K562 (cell line): ENCODE measurements around the gene IGF2R. TPM values are rescaled to one million over a fixed set of nuclear protein-coding genes. Genes with fewer than 3 reads are reported as not detected.
"Not testable (repeated sequence)": the region's sequence is repeated elsewhere in the genome, so short reads cannot be mapped to it uniquely, and the experiment has no call there.

Source experiments
- ATAC-seq: fragments of 200-7000 bp; cut with Tn5 transposase; 3 replicates; pipeline ENCODE4 v1.9.1; 2020; ENCODE audit warnings: moderate library complexity
- BruUV-seq: library from RNA; stranded (reverse); fragments of 400-500 nt; replicated peaks from 2 replicates; lab custom pipeline; 2021; lab: Mats Ljungman, UMichigan
- CTCF ChIA-PET: fragments of 300-600 bp; formaldehyde crosslinking; extraction: SDS; loops from one replicate; lab custom pipeline; 2021; ENCODE audit warnings: low intra/inter-chr PET ratio; lab: Yijun Ruan, JAX
- POLR2A ChIA-PET: fragments of 300-600, 350-650 bp; sonication (Branson Sonifier 250); formaldehyde crosslinking; extraction: SDS; loops from one replicate; lab custom pipeline; 2021; ENCODE audit warnings: antibody characterized with exemption, inconsistent platforms; lab: Yijun Ruan, JAX
- DNase-seq, 4 experiments: peaks; one replicate each; pipeline versions ENCODE4 v3.0.0 to v3.0.0-alpha.2; 2011 to 2018; ENCODE audit warnings: low spot score in 3 of 4, mixed read lengths in 3 of 4; ENCODE audit errors: extremely low read depth in 1 of 4
- FAIRE-seq: peaks from 2 replicates; lab custom pipeline; 2011; peaks lifted over from hg19 to GRCh38; lab: Jason Lieb, UNC
- H2AFZ ChIP-seq: 2 replicates; pipeline ENCODE4 v1.6.0; 2011; ENCODE audit warnings: low read depth, low read length, control low read depth, inconsistent platforms
- H3K27ac ChIP-seq: fragments of 200-600 bp; 3 replicates; pipeline ENCODE4 v1.8.0; 2011; ENCODE audit warnings: low read depth, mild to moderate bottlenecking, control low read depth, inconsistent platforms, low read length, moderate library complexity, mixed read lengths; ENCODE audit errors: extremely low read depth
- H3K27me3 ChIP-seq, 2 experiments: fragments of 300-600 bp in 1 of 2; 2 replicates in 1 of 2; 3 replicates in 1 of 2; pipeline versions ENCODE4 v1.6.0 to v1.8.0; 2011; ENCODE audit warnings: inconsistent platforms in 2 of 2, low read length in 2 of 2, mild to moderate bottlenecking in 1 of 2, mixed read lengths in 1 of 2, moderate library complexity in 1 of 2; ENCODE audit not compliant: control insufficient read depth in 2 of 2, insufficient read depth in 2 of 2
- H3K36me3 ChIP-seq: fragments of 300-600 bp; 3 replicates; pipeline ENCODE4 v1.8.0; 2011; ENCODE audit warnings: mild to moderate bottlenecking, low read length, inconsistent platforms; ENCODE audit not compliant: control insufficient read depth, insufficient read depth
- H3K4me1 ChIP-seq, 2 experiments: fragments of 200-600 bp in 1 of 2; replicated peaks in 1 of 2; 2 replicates in 1 of 2; 3 replicates in 1 of 2; pipeline versions ENCODE4 v1.5.1 to v1.8.0; 2011; ENCODE audit warnings: inconsistent platforms in 2 of 2, low read length in 2 of 2, mild to moderate bottlenecking in 1 of 2, mixed read lengths in 1 of 2, moderate library complexity in 1 of 2; ENCODE audit not compliant: control insufficient read depth in 2 of 2, insufficient read depth in 2 of 2
- H3K4me2 ChIP-seq: 2 replicates; pipeline ENCODE4 v1.6.1; 2011; ENCODE audit warnings: low read length, control low read depth, inconsistent platforms, mixed read lengths; ENCODE audit not compliant: insufficient read depth
- H3K4me3 ChIP-seq: fragments of 200-600 bp; sonication (generic), shearing (Covaris generic); 2 replicates; pipeline ENCODE4 v1.5.1; 2016; ENCODE audit warnings: control low read depth, inconsistent platforms
- H3K79me2 ChIP-seq: fragments of 200-600 bp; 3 replicates; pipeline ENCODE4 v1.8.0; 2011; ENCODE audit warnings: low read length, inconsistent platforms; ENCODE audit not compliant: control insufficient read depth, insufficient read depth
- H3K9ac ChIP-seq, 2 experiments: 2 replicates each; pipeline versions ENCODE4 v1.6.0 to v1.6.1; 2011; ENCODE audit warnings: low read depth in 2 of 2, low read length in 2 of 2, control low read depth in 1 of 2, inconsistent platforms in 1 of 2, mild to moderate bottlenecking in 1 of 2, mixed read lengths in 1 of 2; ENCODE audit not compliant: insufficient read depth in 1 of 2
- H3K9me1 ChIP-seq: one replicate; pipeline ENCODE4 v1.6.0; 2011; ENCODE audit warnings: inconsistent platforms, mild to moderate bottlenecking, low read length, moderate library complexity; ENCODE audit not compliant: control insufficient read depth, insufficient read depth
- H3K9me3 ChIP-seq: replicated peaks from 2 replicates; pipeline ENCODE4 v1.5.1; 2011; ENCODE audit warnings: low read depth, low read length, inconsistent platforms; ENCODE audit not compliant: control insufficient read depth, insufficient read depth
- H4K20me1 ChIP-seq: replicated peaks from 2 replicates; pipeline ENCODE4 v1.6.1; 2011; ENCODE audit warnings: low read length, inconsistent platforms, mixed read lengths; ENCODE audit not compliant: control insufficient read depth, insufficient read depth
- ARID1B ChIP-seq: fragments of 450-650 bp; IDR thresholded peaks from 2 replicates; pipeline ENCODE4 v1.6.1; 2016; ENCODE audit warnings: antibody characterized with exemption, mild to moderate bottlenecking, inconsistent platforms
- CBFA2T3 ChIP-seq: fragments of 450-650 bp; IDR thresholded peaks from 2 replicates; pipeline ENCODE4 v1.6.1; 2017
- CBX1 ChIP-seq: sonication (generic); IDR thresholded peaks from 2 replicates; pipeline ENCODE4 v1.6.1; 2016; ENCODE audit warnings: antibody characterized with exemption, low read depth, mild to moderate bottlenecking
- CC2D1A ChIP-seq: fragments of 450-650 bp; IDR thresholded peaks from 2 replicates; pipeline ENCODE4 v1.6.1; 2017; ENCODE audit warnings: mild to moderate bottlenecking
- CEBPG ChIP-seq, 3 experiments: fragments of 200-800 bp in 1 of 3; sonication (Bioruptor generic) in 1 of 3; sonication (generic) in 1 of 3; formaldehyde crosslinking in 1 of 3; IDR thresholded peaks in 2 of 3; conservative IDR thresholded peaks in 1 of 3; 2 replicates each; pipeline versions ENCODE4 v1.6.1 to v1.8.0; 2016 to 2022; ENCODE audit warnings: missing compliant biosample characterization in 2 of 3, missing genetic modification characterization in 2 of 3, mild to moderate bottlenecking in 1 of 3, missing genetic modification reagents in 1 of 3
- MEIS2 ChIP-seq: fragments of 450-650 bp; IDR thresholded peaks from 2 replicates; pipeline ENCODE4 v1.6.1; 2014; ENCODE audit warnings: mild to moderate bottlenecking; ENCODE audit not compliant: partially characterized antibody
- NCOR1 ChIP-seq: fragments of 450-650 bp; IDR thresholded peaks from 2 replicates; pipeline ENCODE4 v1.6.1; 2016; ENCODE audit warnings: mild to moderate bottlenecking, moderate library complexity
- TEAD4 ChIP-seq, 2 experiments: sonication (generic) in 1 of 2; formaldehyde crosslinking in 1 of 2; IDR thresholded peaks; 2 replicates each; pipeline versions ENCODE4 v1.6.1 to v1.8.0; 2012 to 2022; ENCODE audit warnings: borderline replicate concordance in 1 of 2, inconsistent platforms in 1 of 2, low read length in 1 of 2, mild to moderate bottlenecking in 1 of 2, missing genetic modification reagents in 1 of 2
- VEZF1 ChIP-seq: fragments of 200-800 bp; sonication (Bioruptor generic); IDR thresholded peaks from 2 replicates; pipeline ENCODE4 v1.6.1; 2017; ENCODE audit warnings: missing genetic modification characterization, missing compliant biosample characterization
- WGBS: fragments of 100-300 bp; shearing (Covaris generic); methylation state at CpG from one replicate; pipeline ENCODE4 v1.1.6; 2016; ENCODE audit warnings: low coverage, mixed read lengths; ENCODE audit not compliant: insufficient coverage; ENCODE audit errors: missing lambda C conversion rate; 5-methylcytosine and 5-hydroxymethylcytosine counted together
- in situ Hi-C: fragments of 300-500 bp; cut with MboI; formaldehyde crosslinking; loops from 4 replicates; pipeline ENCODE4 v1.15.0; 2018; ENCODE audit warnings: inconsistent platforms, mixed read lengths
- intact Hi-C: fragments of 100-400 bp; cut with micrococcal nuclease; formaldehyde crosslinking; loops from 2 replicates; pipeline ENCODE4 v1.14.2; 2022
- polyA plus RNA-seq, 8 experiments: library from polyadenylated mRNA; depleted of rRNA in 4 of 8; stranded (reverse) in 5 of 8; unstranded in 3 of 8; fragments of >200 nt; fragmentation: Nextera tagmentation in 2 of 8; fragmentation: Illumina TruSeq in 1 of 8; extraction: Ambion mirVana in 2 of 8; extraction: Trizol in 1 of 8; gene quantifications; 2 replicates each; pipeline versions ENCODE4 v1.2.1 to v1.2.3, GENCODE V29; 2011 to 2014; ENCODE audit warnings: inconsistent platforms in 1 of 8, missing spikeins in 1 of 8
- total RNA-seq, 7 experiments: library from RNA; depleted of rRNA in 6 of 7; stranded (reverse); fragments of >200 nt in 6 of 7; fragmentation: Illumina TruSeq in 2 of 7; extraction: Trizol in 2 of 7; gene quantifications; 2 replicates each; pipeline versions ENCODE4 v1.2.1 to v1.2.3, GENCODE V29; 2011 to 2021; ENCODE audit warnings: low replicate concordance in 1 of 7
- TF ChIP-seq, protein P1 (sequence below): sonication (generic); formaldehyde crosslinking; IDR thresholded peaks from 2 replicates; pipeline ENCODE4 v1.8.1; 2023; ENCODE audit warnings: mild to moderate bottlenecking, missing genetic modification reagents
- TF ChIP-seq, protein P2 (sequence below): fragments of 450-650 bp; IDR thresholded peaks from 2 replicates; pipeline ENCODE4 v1.6.1; 2017; ENCODE audit warnings: antibody characterized with exemption

IGF2R gene
- total and polyA plus RNA-seq, 9 of the 15 experiments (the other 6 are each of a cell fraction or from before 2014, with no cell fraction given), result 3.5 to 92.3 (median 34.5) TPM

DNA sequence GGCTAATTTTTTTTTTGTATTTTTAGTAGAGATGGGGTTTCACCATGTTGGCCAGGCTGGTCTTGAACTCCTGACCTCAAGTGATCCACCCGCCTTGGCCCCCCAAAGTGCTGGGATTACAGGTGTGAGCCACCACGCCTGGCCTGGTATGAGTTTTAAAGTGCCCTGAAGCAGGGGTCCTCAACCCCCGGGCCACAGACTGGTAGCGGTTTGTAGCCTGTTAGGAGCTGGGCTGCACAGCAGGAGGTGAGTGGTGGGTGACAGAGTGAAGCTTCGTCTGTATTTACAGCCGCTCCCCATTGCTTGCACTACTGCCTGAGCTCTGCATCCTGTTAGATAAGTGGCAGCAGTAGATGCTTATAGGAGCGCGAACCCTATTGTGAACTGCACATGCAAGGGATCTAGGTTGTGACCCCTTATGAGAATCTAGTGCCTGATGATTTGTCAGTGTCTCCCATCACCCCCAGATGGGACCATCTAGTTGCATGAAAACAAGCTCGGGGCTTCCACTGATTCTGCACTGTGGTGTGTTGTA is 32.1 kb downstream of the IGF2R start:
- intact Hi-C loops, result loop anchor here (10.0 kb wide), 1 partner anchor 1096 kb away; no protein-coding TSS in a partner anchor
- ATAC-seq, result peak; percentile 21
- H3K9ac ChIP-seq, result peak overlapping the region in 1 of 2 experiments; percentile 3; a peak in 1 of 4 replicates
- H3K9me1 ChIP-seq; H2AFZ ChIP-seq; H3K27ac ChIP-seq; H3K27me3 ChIP-seq; H3K9me3 ChIP-seq; in situ Hi-C loops; BruUV-seq; H3K4me3 ChIP-seq; FAIRE-seq; H4K20me1 ChIP-seq; TF ChIP-seq TEAD4 (CRISPR knock-in tag; IDR thresholded peaks at IDR 0.05; ENCODE audit: borderline replicate concordance); CEBPG (tag; conservative IDR thresholded peaks at IDR 0.05 in 1 of 2, IDR thresholded peaks at IDR 0.05 in 1 of 2): not testable (repeated sequence)
- H3K36me3 ChIP-seq, result peaks cover 63% of the 10 kb centered on the region
- peaks cover 97% of the 10 kb centered on the region for H3K79me2 ChIP-seq
- H3K4me1 ChIP-seq, result peaks cover 30 to 39% of the 10 kb centered on the region in 2 experiments
- CTCF ChIA-PET, result interaction anchor here (0.6 kb wide), 1 partner anchor 59 kb away, joined by 3 read pairs; no protein-coding TSS in a partner anchor
- DNase-seq, result peak in 1 of 4 experiments; percentile 66
- H3K4me2 ChIP-seq, result peak overlapping the region; percentile 4; the same call in 1 of the 2 replicates
- WGBS, result 49% methylated on average over 8 of the region's 9 CpGs
- peak; percentile 68; the same call in 1 of the 2 replicates for TF ChIP-seq CC2D1A
- TF ChIP-seq, protein P1, sequence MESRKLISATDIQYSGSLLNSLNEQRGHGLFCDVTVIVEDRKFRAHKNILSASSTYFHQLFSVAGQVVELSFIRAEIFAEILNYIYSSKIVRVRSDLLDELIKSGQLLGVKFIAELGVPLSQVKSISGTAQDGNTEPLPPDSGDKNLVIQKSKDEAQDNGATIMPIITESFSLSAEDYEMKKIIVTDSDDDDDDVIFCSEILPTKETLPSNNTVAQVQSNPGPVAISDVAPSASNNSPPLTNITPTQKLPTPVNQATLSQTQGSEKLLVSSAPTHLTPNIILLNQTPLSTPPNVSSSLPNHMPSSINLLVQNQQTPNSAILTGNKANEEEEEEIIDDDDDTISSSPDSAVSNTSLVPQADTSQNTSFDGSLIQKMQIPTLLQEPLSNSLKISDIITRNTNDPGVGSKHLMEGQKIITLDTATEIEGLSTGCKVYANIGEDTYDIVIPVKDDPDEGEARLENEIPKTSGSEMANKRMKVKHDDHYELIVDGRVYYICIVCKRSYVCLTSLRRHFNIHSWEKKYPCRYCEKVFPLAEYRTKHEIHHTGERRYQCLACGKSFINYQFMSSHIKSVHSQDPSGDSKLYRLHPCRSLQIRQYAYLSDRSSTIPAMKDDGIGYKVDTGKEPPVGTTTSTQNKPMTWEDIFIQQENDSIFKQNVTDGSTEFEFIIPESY (CRISPR knock-in tag), result peak; percentile 42; the same call in 1 of the 2 replicates
- TF ChIP-seq ARID1B, result peak; percentile 24; the same call in 1 of the 2 replicates
- 0 out of 2 replicates have a peak, but pooled peaks have one; percentile 7 for TF ChIP-seq TEAD4 (IDR thresholded peaks at IDR 0.05; ENCODE audit: low read length)
- TF ChIP-seq NCOR1, result 0 out of 2 replicates have a peak, but pooled peaks have one; percentile 26
- peak; percentile 61 for TF ChIP-seq CBFA2T3
- TF ChIP-seq MEIS2, result peak; percentile 35
- 0 out of 2 replicates have a peak, but pooled peaks have one; percentile 6 for TF ChIP-seq CEBPG (CRISPR knock-in tag; IDR thresholded peaks at IDR 0.05)
- TF ChIP-seq VEZF1 (CRISPR knock-in tag), result 0 out of 2 replicates have a peak, but pooled peaks have one; percentile 6
- TF ChIP-seq, protein P2, sequence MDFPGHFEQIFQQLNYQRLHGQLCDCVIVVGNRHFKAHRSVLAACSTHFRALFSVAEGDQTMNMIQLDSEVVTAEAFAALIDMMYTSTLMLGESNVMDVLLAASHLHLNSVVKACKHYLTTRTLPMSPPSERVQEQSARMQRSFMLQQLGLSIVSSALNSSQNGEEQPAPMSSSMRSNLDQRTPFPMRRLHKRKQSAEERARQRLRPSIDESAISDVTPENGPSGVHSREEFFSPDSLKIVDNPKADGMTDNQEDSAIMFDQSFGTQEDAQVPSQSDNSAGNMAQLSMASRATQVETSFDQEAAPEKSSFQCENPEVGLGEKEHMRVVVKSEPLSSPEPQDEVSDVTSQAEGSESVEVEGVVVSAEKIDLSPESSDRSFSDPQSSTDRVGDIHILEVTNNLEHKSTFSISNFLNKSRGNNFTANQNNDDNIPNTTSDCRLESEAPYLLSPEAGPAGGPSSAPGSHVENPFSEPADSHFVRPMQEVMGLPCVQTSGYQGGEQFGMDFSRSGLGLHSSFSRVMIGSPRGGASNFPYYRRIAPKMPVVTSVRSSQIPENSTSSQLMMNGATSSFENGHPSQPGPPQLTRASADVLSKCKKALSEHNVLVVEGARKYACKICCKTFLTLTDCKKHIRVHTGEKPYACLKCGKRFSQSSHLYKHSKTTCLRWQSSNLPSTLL, result peak; percentile 71
- TF ChIP-seq CBX1, result 0 out of 2 replicates have a peak, but pooled peaks have one; percentile 34
- TF ChIP-seq, all 486 proteins: peak for 11; not testable (repeated sequence) for 475
- POLR2A ChIA-PET, result interaction anchor here (0.8 to 2.2 kb wide), 6 partner anchors 10 to 33 kb away, joined by 3 to 7 read pairs (median 5); no protein-coding TSS in a partner anchor
